ENCODE measurements around the gene AKAP13.

- TF ChIP-seq FOXM1 (IDR thresholded peaks at IDR 0.05; ENCODE audit: borderline replicate concordance) (no peak), TARDBP (IDR thresholded peaks at IDR 0.05) (no peak), ARNT (IDR thresholded peaks at IDR 0.05) (no peak), FOXK2 (IDR thresholded peaks at IDR 0.05) (no peak)
These were observed 24.1 kb upstream of the AKAP13 start for GRCh38 chr15:85356276-85356675.

Measured in HEK293T (cell line).